H1 (cell line): Measurements from ENCODE around the gene KCNC1. TPM values are rescaled to one million over a fixed set of nuclear protein-coding genes. Genes with fewer than 3 reads are reported as not detected.

Experiments used
- BCL11A ChIP-seq, 2 experiments: IDR thresholded peaks; one replicate each; pipeline ENCODE4 v1.6.1; 2011; ENCODE audit warnings: low read depth in 2 of 2, low read length in 2 of 2, mild to moderate bottlenecking in 2 of 2
- BRCA1 ChIP-seq: IDR thresholded peaks from 2 replicates; pipeline ENCODE4 v1.6.1; 2012; ENCODE audit warnings: low read depth, low read length, improper control_type of control experiment
- CBX8 ChIP-seq: fragments of 300-800, 300-1000 bp; sonication (generic); IDR thresholded peaks from 2 replicates; pipeline ENCODE4 v1.7.1; 2016; ENCODE audit warnings: low read depth, low read length, borderline replicate concordance
- CTCF ChIP-seq, 3 experiments: IDR thresholded peaks; 1 replicate in 2 of 3; 2 replicates in 1 of 3; pipeline versions ENCODE4 v1.5.1 to v1.6.1; 2011; ENCODE audit warnings: low read length in 3 of 3, mild to moderate bottlenecking in 3 of 3, inconsistent platforms in 2 of 3, low read depth in 1 of 3, moderate library complexity in 1 of 3; ENCODE audit not compliant: insufficient read depth in 1 of 3; ENCODE audit errors: control extremely low read depth in 1 of 3
- FOSL1 ChIP-seq: IDR thresholded peaks from 2 replicates; pipeline ENCODE4 v1.6.1; 2011; ENCODE audit warnings: mild to moderate bottlenecking, low read depth, low read length, moderate library complexity; ENCODE audit not compliant: insufficient read depth
- JUN ChIP-seq: IDR thresholded peaks from 2 replicates; pipeline ENCODE4 v1.6.1; 2011; ENCODE audit warnings: low read depth, mild to moderate bottlenecking, improper control_type of control experiment, low read length
- JUND ChIP-seq: IDR thresholded peaks from 2 replicates; pipeline ENCODE4 v1.6.1; 2011; ENCODE audit warnings: mild to moderate bottlenecking, improper control_type of control experiment, low read length
- RBBP5 ChIP-seq: IDR thresholded peaks from 2 replicates; pipeline ENCODE4 v1.7.1; 2012; ENCODE audit warnings: low read depth, mild to moderate bottlenecking, inconsistent platforms, low read length, moderate library complexity, borderline replicate concordance
- SIX5 ChIP-seq: IDR thresholded peaks from 2 replicates; pipeline ENCODE4 v1.6.1; 2011; ENCODE audit warnings: mild to moderate bottlenecking, low read depth, low read length
- SP1 ChIP-seq: IDR thresholded peaks from 2 replicates; pipeline ENCODE4 v1.6.1; 2011; ENCODE audit warnings: low read depth, low read length
- polyA plus RNA-seq, 7 experiments: library from polyadenylated mRNA; depleted of rRNA in 3 of 7; stranded (reverse) in 5 of 7; unstranded in 2 of 7; fragments of >200 nt in 5 of 7; fragments of 200-250 nt in 2 of 7; gene quantifications; 1 replicate in 5 of 7; 2 replicates in 1 of 7; 4 replicates in 1 of 7; pipeline versions ENCODE4 v1.2.1 to v1.2.3, GENCODE V29; 2011 to 2013; ENCODE audit warnings: missing spikeins in 2 of 7, mixed read lengths in 2 of 7
- total RNA-seq: library from RNA; stranded (reverse); fragmentation: NEBNext Ultra II Directional; extraction: Animal tissue kit (Norgen Biotek cat#: 25700); gene quantifications from 2 replicates; pipeline ENCODE4 v1.2.1, GENCODE V29; 2021

KCNC1 gene
- total and polyA plus RNA-seq, 2 of the 8 experiments (the other 6 are each of a cell fraction or from before 2014, with no cell fraction given), result 0.11 to 0.26 TPM

DNA sequence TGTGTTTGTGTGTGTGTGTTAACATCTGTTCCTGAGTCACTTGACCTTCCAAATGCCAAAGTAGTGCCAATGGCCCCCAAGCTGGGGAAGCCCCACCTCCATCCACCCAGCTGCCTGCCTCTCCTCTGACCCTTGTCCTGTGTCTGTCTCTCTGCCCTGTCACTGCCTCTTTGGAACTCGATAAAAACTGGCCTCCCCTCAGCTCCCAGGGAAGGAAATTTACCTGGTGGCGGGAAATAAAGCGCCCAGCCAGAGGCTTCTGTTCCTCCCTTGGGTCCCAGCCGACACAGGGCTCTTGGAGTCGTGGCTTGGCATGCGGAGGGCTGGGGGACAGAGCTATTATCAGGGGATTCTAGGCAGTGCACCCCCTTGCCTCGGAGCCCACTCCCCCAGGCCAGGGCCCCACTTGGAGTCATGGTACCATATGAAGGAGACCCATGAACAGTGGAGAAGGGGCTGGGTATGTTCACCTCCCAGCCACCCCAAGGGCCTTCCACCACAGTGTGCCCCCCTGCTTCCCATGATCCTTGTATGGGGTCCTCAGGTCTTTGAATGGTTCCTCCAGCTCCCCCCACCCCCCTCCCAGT lies 6.2 kb downstream of the KCNC1 start (continued):
- TF ChIP-seq RBBP5 (no peak), BRCA1 (no peak), JUN (no peak), CTCF (IDR thresholded peaks at IDR 0.05; ENCODE audit: control extremely low read depth in 1 of 3, insufficient read depth in 1 of 3, low read depth in 1 of 3, low read length in 3 of 3) (no peak), SIX5 (no peak), BCL11A (IDR thresholded peaks at IDR 0.05; ENCODE audit: low read depth in 2 of 2, low read length in 2 of 2) (no peak), CBX8 (no peak), FOSL1 (no peak), JUND (no peak), SP1 (no peak)
